ENCODE measurements around the gene PTPRT.

GRCh38 chr20:42609618-42610017 is 580.1 kb downstream of the PTPRT start:
- TF ChIP-seq CTCF (IDR thresholded peaks at IDR 0.05) = no peak
- no peak for TF ChIP-seq FOXM1 (IDR thresholded peaks at IDR 0.05; ENCODE audit: low read depth)
- no peak for TF ChIP-seq YY1 (IDR thresholded peaks at IDR 0.05; ENCODE audit: low read depth)
- no peak for TF ChIP-seq MXI1 (IDR thresholded peaks at IDR 0.05; ENCODE audit: low read depth, low read length)
- TF ChIP-seq USF1 (IDR thresholded peaks at IDR 0.05; ENCODE audit: borderline replicate concordance, low read depth) = no peak
- TF ChIP-seq USF2 (IDR thresholded peaks at IDR 0.05; ENCODE audit: borderline replicate concordance, low read depth, low read length) = no peak
- no peak for TF ChIP-seq PBX3 (IDR thresholded peaks at IDR 0.05)
- TF ChIP-seq GABPA (IDR thresholded peaks at IDR 0.05; ENCODE audit: low read depth) = no peak
- no peak for TF ChIP-seq GATA2 (CRISPR knock-in tag; IDR thresholded peaks at IDR 0.05)
- TF ChIP-seq MEF2A (IDR thresholded peaks at IDR 0.05; ENCODE audit: borderline replicate concordance, low read depth) = no peak
- TF ChIP-seq MAX (IDR thresholded peaks at IDR 0.05; ENCODE audit: low read depth) = no peak
- no peak for TF ChIP-seq JUND (IDR thresholded peaks at IDR 0.05)

Data from SK-N-SH (cell line).